GM12878 (cell line): Measurements from ENCODE around the gene OCA2. TPM values are rescaled to one million over a fixed set of nuclear protein-coding genes. Genes with fewer than 3 reads are reported as not detected.

Experiments used
- ATAC-seq: fragments of 200-7000 bp; cut with Tn5 transposase; 3 replicates; pipeline ENCODE4 v1.9.1; 2020; ENCODE audit warnings: mild to moderate bottlenecking, moderate library complexity
- BruUV-seq: library from RNA; stranded (reverse); fragments of 400-500 nt; replicated peaks from 2 replicates; lab custom pipeline; 2021; lab: Mats Ljungman, UMichigan
- CTCF ChIA-PET: fragments of 300-600 bp; sonication (Branson Sonifier 250); formaldehyde crosslinking; extraction: SDS; loops from one replicate; lab custom pipeline; 2021; ENCODE audit warnings: inconsistent platforms; lab: Yijun Ruan, JAX
- POLR2A ChIA-PET: fragments of 350-600 bp; formaldehyde crosslinking; extraction: SDS; loops from one replicate; lab custom pipeline; 2021; ENCODE audit warnings: inconsistent platforms; lab: Charles Lee
- RAD21 ChIA-PET: fragments of 300-600 bp; sonication (Branson Sonifier 250); formaldehyde crosslinking; loops from one replicate; lab custom pipeline; 2023; ENCODE audit warnings: antibody characterized with exemption; ENCODE audit not compliant: unreplicated experiment; lab: Charles Lee
- SMC1A ChIA-PET: fragments of 300-600 bp; sonication (Branson Sonifier 250); formaldehyde crosslinking; loops from one replicate; lab custom pipeline; 2023; ENCODE audit not compliant: unreplicated experiment, uncharacterized antibody; lab: Charles Lee
- DNase-seq: peaks from one replicate; pipeline ENCODE4 v3.0.0-alpha.2; 2011; ENCODE audit warnings: low read depth, low spot score
- FAIRE-seq: peaks from 3 replicates; lab custom pipeline; 2011; peaks lifted over from hg19 to GRCh38; lab: Jason Lieb, UNC
- H2AFZ ChIP-seq: 2 replicates; pipeline ENCODE4 v1.6.0; 2011; ENCODE audit warnings: low read depth, low read length, control low read depth; ENCODE audit not compliant: control insufficient read depth
- H3K27ac ChIP-seq: 2 replicates; pipeline ENCODE4 v1.5.1; 2011; ENCODE audit warnings: control low read depth; ENCODE audit not compliant: control insufficient read depth, insufficient read depth
- H3K27me3 ChIP-seq, 2 experiments: replicated peaks in 1 of 2; 2 replicates each; pipeline versions ENCODE4 v1.6.0 to v1.6.1; 2011; ENCODE audit warnings: low read length in 1 of 2; ENCODE audit not compliant: control insufficient read depth in 2 of 2, insufficient read depth in 2 of 2
- H3K36me3 ChIP-seq, 2 experiments: 2 replicates each; pipeline ENCODE4 v1.5.1; 2011; ENCODE audit warnings: low read length in 1 of 2; ENCODE audit not compliant: control insufficient read depth in 2 of 2, insufficient read depth in 2 of 2
- H3K4me1 ChIP-seq: 2 replicates; pipeline ENCODE4 v1.6.1; 2011; ENCODE audit warnings: mild to moderate bottlenecking, low read length, moderate library complexity, mixed read lengths; ENCODE audit not compliant: control insufficient read depth, insufficient read depth
- H3K4me2 ChIP-seq: 2 replicates; pipeline ENCODE4 v1.6.0; 2011; ENCODE audit warnings: control low read depth; ENCODE audit not compliant: control insufficient read depth, insufficient read depth
- H3K4me3 ChIP-seq: fragments of 200-600 bp; sonication (generic); 2 replicates; pipeline ENCODE4 v1.5.1; 2016
- H3K79me2 ChIP-seq: 2 replicates; pipeline ENCODE4 v1.6.0; 2011; ENCODE audit warnings: low read length; ENCODE audit not compliant: control insufficient read depth, insufficient read depth
- H3K9ac ChIP-seq: 2 replicates; pipeline ENCODE4 v1.8.0; 2011; ENCODE audit warnings: low read length, control low read depth, mixed read lengths; ENCODE audit not compliant: control insufficient read depth, insufficient read depth
- H3K9me3 ChIP-seq: replicated peaks from 3 replicates; pipeline ENCODE4 v1.5.1; 2011; ENCODE audit warnings: mild to moderate bottlenecking, low read length; ENCODE audit not compliant: control insufficient read depth, insufficient read depth
- H4K20me1 ChIP-seq: 2 replicates; pipeline ENCODE4 v1.6.0; 2011; ENCODE audit not compliant: control insufficient read depth, insufficient read depth
- ASH2L ChIP-seq: fragments of 300-600, 200-600 bp; sonication (generic); IDR thresholded peaks from 2 replicates; pipeline ENCODE4 v1.6.1; 2017; ENCODE audit warnings: low read depth, mild to moderate bottlenecking, borderline replicate concordance
- ESRRA ChIP-seq: IDR thresholded peaks from 2 replicates; pipeline ENCODE4 v1.6.1; 2012; ENCODE audit warnings: mild to moderate bottlenecking, low read length, improper control_type of control experiment
- HDGF ChIP-seq: fragments of 450-650 bp; IDR thresholded peaks from 2 replicates; pipeline ENCODE4 v1.6.1; 2016; ENCODE audit warnings: antibody characterized with exemption
- KDM1A ChIP-seq: fragments of 200-600 bp; sonication (generic); IDR thresholded peaks from 2 replicates; pipeline ENCODE4 v1.6.1; 2016; ENCODE audit warnings: borderline replicate concordance
- MEF2A ChIP-seq: IDR thresholded peaks from 2 replicates; pipeline ENCODE4 v1.6.1; 2011; ENCODE audit warnings: low read depth, mild to moderate bottlenecking, low read length, moderate library complexity; ENCODE audit not compliant: insufficient read depth
- NFIC ChIP-seq: IDR thresholded peaks from 2 replicates; pipeline ENCODE4 v1.6.1; 2012; ENCODE audit warnings: low read depth, mild to moderate bottlenecking, inconsistent platforms, low read length, moderate library complexity
- SIX5 ChIP-seq: IDR thresholded peaks from 2 replicates; pipeline ENCODE4 v1.6.1; 2011; ENCODE audit warnings: mild to moderate bottlenecking, low read depth, low read length, moderate library complexity; ENCODE audit not compliant: severe bottlenecking
- SPI1 ChIP-seq: IDR thresholded peaks from 2 replicates; pipeline ENCODE4 v1.6.1; 2011; ENCODE audit warnings: low read depth, mild to moderate bottlenecking, low read length, moderate library complexity, borderline replicate concordance; ENCODE audit not compliant: insufficient read depth
- TARDBP ChIP-seq: IDR thresholded peaks from 2 replicates; pipeline ENCODE4 v1.6.1; 2016; ENCODE audit warnings: borderline replicate concordance
- TCF7 ChIP-seq: IDR thresholded peaks from 2 replicates; pipeline ENCODE4 v1.6.1; 2014; ENCODE audit warnings: antibody characterized with exemption, borderline replicate concordance
- ZZZ3 ChIP-seq: IDR thresholded peaks from 2 replicates; pipeline ENCODE4 v1.6.1; 2011; ENCODE audit warnings: low read depth; ENCODE audit not compliant: control insufficient read depth, insufficient read length
- WGBS: methylation state at CpG from one replicate; pipeline ENCODE4 v1.1.6; 2016; ENCODE audit warnings: low lambda C conversion rate; ENCODE audit not compliant: insufficient replicate concordance, insufficient coverage; ENCODE audit errors: missing lambda C conversion rate; 5-methylcytosine and 5-hydroxymethylcytosine counted together
- in situ Hi-C: fragments of 300-500 bp; cut with MboI; formaldehyde crosslinking; loops from 9 replicates; pipeline ENCODE4 v1.14.3; 2018; ENCODE audit warnings: mixed read lengths
- intact Hi-C: fragments of 100-400 bp; cut with micrococcal nuclease; formaldehyde crosslinking; loops from one replicate; pipeline ENCODE4 v1.14.2; 2022; ENCODE audit not compliant: unreplicated experiment
- polyA plus RNA-seq, 11 experiments: library from polyadenylated mRNA; depleted of rRNA in 4 of 11; unstranded in 6 of 11; stranded (reverse) in 5 of 11; fragments of >200 nt; fragmentation: Nextera tagmentation in 4 of 11; fragmentation: Illumina TruSeq in 1 of 11; extraction: Ambion mirVana in 4 of 11; extraction: Trizol in 1 of 11; gene quantifications; 1 replicate in 1 of 11; 2 replicates in 10 of 11; pipeline versions ENCODE4 v1.2.1 to v1.2.3, GENCODE V29; 2011 to 2016; ENCODE audit warnings: inconsistent platforms in 2 of 11, missing spikeins in 2 of 11, low read depth in 1 of 11
- total RNA-seq, 4 experiments: library from RNA; depleted of rRNA in 3 of 4; stranded (reverse); fragments of >200 nt in 3 of 4; fragmentation: Illumina TruSeq in 1 of 4; extraction: Trizol in 1 of 4; gene quantifications; 2 replicates each; pipeline versions ENCODE4 v1.2.1 to v1.2.3, GENCODE V29; 2013 to 2021

Gene OCA2
- total and polyA plus RNA-seq, 10 of the 15 experiments (the other 5 are each of a cell fraction or from before 2014, with no cell fraction given) = 0.04 to 1.8 TPM; not detected in 8

GRCh38 chr15:27847775-27848710, 251.1 kb downstream of the OCA2 start:
- ChIA-PET RAD21 (no interaction called here), CTCF (no interaction called here), POLR2A (no interaction called here)
- Histone ChIP-seq H3K4me2 (no peak overlapping the region), H3K36me3 (no peaks in the 10 kb centered on the region), H3K4me1 (no peaks in the 10 kb centered on the region), H2AFZ (no peak overlapping the region), H3K9me3 (no peaks in the 10 kb centered on the region; the same call in 2 of the 3 replicates), H4K20me1 (no peaks in the 10 kb centered on the region)
- no peak for FAIRE-seq
- no TSS peak for BruUV-seq
- TF ChIP-seq TCF7 (no peak), ZZZ3 (no peak)
- TF ChIP-seq, all 136 proteins: peak for 0
- Histone ChIP-seq H3K27me3 (no peaks in the 10 kb centered on the region), H3K79me2 (no peaks in the 10 kb centered on the region), H3K27ac (no peak overlapping the region), H3K4me3 (no peak overlapping the region), H3K9ac (no peak overlapping the region)
- SMC1A ChIA-PET = no interaction called here
- ATAC-seq (no peak), DNase-seq (no peak)
- in situ Hi-C loops (no loop called here), intact Hi-C loops (no loop called here)
- WGBS = 33% methylated on average over 15 of the region's 15 CpGs

GRCh38 chr15:27846722-27847395, 252.3 kb downstream of the OCA2 start:
- no peaks in the 10 kb centered on the region for H3K4me1 ChIP-seq
- FAIRE-seq = no peak
- no peaks in the 10 kb centered on the region; the same call in 2 of the 3 replicates for H3K9me3 ChIP-seq
- DNase-seq = no peak
- H3K27me3 ChIP-seq = no peaks in the 10 kb centered on the region
- TF ChIP-seq ASH2L = no peak
- no peak for TF ChIP-seq SPI1
- no peak for TF ChIP-seq SIX5
- TF ChIP-seq KDM1A = no peak
- no peak for TF ChIP-seq MEF2A
- no peak for TF ChIP-seq NFIC
- TF ChIP-seq ESRRA = no peak
- no peak for TF ChIP-seq HDGF
- TF ChIP-seq TARDBP = no peak
- intact Hi-C loops = no loop called here
- ChIA-PET SMC1A (no interaction called here), POLR2A (no interaction called here), RAD21 (no interaction called here), CTCF (no interaction called here)
- no peak overlapping the region for H3K9ac ChIP-seq
- H3K79me2 ChIP-seq = no peaks in the 10 kb centered on the region
- in situ Hi-C loops = no loop called here
- WGBS = 22% methylated on average over 10 of the region's 10 CpGs
- BruUV-seq = no TSS peak
- H3K4me2 ChIP-seq = no peak overlapping the region
- no peak for ATAC-seq
- no peaks in the 10 kb centered on the region for H3K36me3 ChIP-seq
- H3K4me3 ChIP-seq = no peak overlapping the region
- no peaks in the 10 kb centered on the region for H4K20me1 ChIP-seq
- no peak overlapping the region for H2AFZ ChIP-seq
- H3K27ac ChIP-seq = no peak overlapping the region
